K562 (cell line): ENCODE measurements around the gene POLR3G. TPM values are rescaled to one million over a fixed set of nuclear protein-coding genes. Genes with fewer than 3 reads are reported as not detected.

ENCODE experiments used
- ATAC-seq: fragments of 200-7000 bp; cut with Tn5 transposase; 3 replicates; pipeline ENCODE4 v1.9.1; 2020; ENCODE audit warnings: moderate library complexity
- BruUV-seq: library from RNA; stranded (reverse); fragments of 400-500 nt; replicated peaks from 2 replicates; lab custom pipeline; 2021; lab: Mats Ljungman, UMichigan
- CTCF ChIA-PET: fragments of 300-600 bp; formaldehyde crosslinking; extraction: SDS; loops from one replicate; lab custom pipeline; 2021; ENCODE audit warnings: low intra/inter-chr PET ratio; lab: Yijun Ruan, JAX
- POLR2A ChIA-PET: fragments of 300-600, 350-650 bp; sonication (Branson Sonifier 250); formaldehyde crosslinking; extraction: SDS; loops from one replicate; lab custom pipeline; 2021; ENCODE audit warnings: antibody characterized with exemption, inconsistent platforms; lab: Yijun Ruan, JAX
- DNase-seq, 4 experiments: peaks; one replicate each; pipeline versions ENCODE4 v3.0.0 to v3.0.0-alpha.2; 2011 to 2018; ENCODE audit warnings: low spot score in 3 of 4, mixed read lengths in 3 of 4; ENCODE audit errors: extremely low read depth in 1 of 4
- FAIRE-seq: peaks from 2 replicates; lab custom pipeline; 2011; peaks lifted over from hg19 to GRCh38; lab: Jason Lieb, UNC
- H2AFZ ChIP-seq: 2 replicates; pipeline ENCODE4 v1.6.0; 2011; ENCODE audit warnings: low read depth, low read length, control low read depth, inconsistent platforms
- H3K27ac ChIP-seq: fragments of 200-600 bp; 3 replicates; pipeline ENCODE4 v1.8.0; 2011; ENCODE audit warnings: low read depth, mild to moderate bottlenecking, control low read depth, inconsistent platforms, low read length, moderate library complexity, mixed read lengths; ENCODE audit errors: extremely low read depth
- H3K27me3 ChIP-seq, 2 experiments: fragments of 300-600 bp in 1 of 2; 2 replicates in 1 of 2; 3 replicates in 1 of 2; pipeline versions ENCODE4 v1.6.0 to v1.8.0; 2011; ENCODE audit warnings: inconsistent platforms in 2 of 2, low read length in 2 of 2, mild to moderate bottlenecking in 1 of 2, mixed read lengths in 1 of 2, moderate library complexity in 1 of 2; ENCODE audit not compliant: control insufficient read depth in 2 of 2, insufficient read depth in 2 of 2
- H3K36me3 ChIP-seq: fragments of 300-600 bp; 3 replicates; pipeline ENCODE4 v1.8.0; 2011; ENCODE audit warnings: mild to moderate bottlenecking, low read length, inconsistent platforms; ENCODE audit not compliant: control insufficient read depth, insufficient read depth
- H3K4me1 ChIP-seq, 2 experiments: fragments of 200-600 bp in 1 of 2; replicated peaks in 1 of 2; 2 replicates in 1 of 2; 3 replicates in 1 of 2; pipeline versions ENCODE4 v1.5.1 to v1.8.0; 2011; ENCODE audit warnings: inconsistent platforms in 2 of 2, low read length in 2 of 2, mild to moderate bottlenecking in 1 of 2, mixed read lengths in 1 of 2, moderate library complexity in 1 of 2; ENCODE audit not compliant: control insufficient read depth in 2 of 2, insufficient read depth in 2 of 2
- H3K4me2 ChIP-seq: 2 replicates; pipeline ENCODE4 v1.6.1; 2011; ENCODE audit warnings: low read length, control low read depth, inconsistent platforms, mixed read lengths; ENCODE audit not compliant: insufficient read depth
- H3K4me3 ChIP-seq: fragments of 200-600 bp; sonication (generic), shearing (Covaris generic); 2 replicates; pipeline ENCODE4 v1.5.1; 2016; ENCODE audit warnings: control low read depth, inconsistent platforms
- H3K79me2 ChIP-seq: fragments of 200-600 bp; 3 replicates; pipeline ENCODE4 v1.8.0; 2011; ENCODE audit warnings: low read length, inconsistent platforms; ENCODE audit not compliant: control insufficient read depth, insufficient read depth
- H3K9ac ChIP-seq, 2 experiments: 2 replicates each; pipeline versions ENCODE4 v1.6.0 to v1.6.1; 2011; ENCODE audit warnings: low read depth in 2 of 2, low read length in 2 of 2, control low read depth in 1 of 2, inconsistent platforms in 1 of 2, mild to moderate bottlenecking in 1 of 2, mixed read lengths in 1 of 2; ENCODE audit not compliant: insufficient read depth in 1 of 2
- H3K9me1 ChIP-seq: one replicate; pipeline ENCODE4 v1.6.0; 2011; ENCODE audit warnings: inconsistent platforms, mild to moderate bottlenecking, low read length, moderate library complexity; ENCODE audit not compliant: control insufficient read depth, insufficient read depth
- H3K9me3 ChIP-seq: replicated peaks from 2 replicates; pipeline ENCODE4 v1.5.1; 2011; ENCODE audit warnings: low read depth, low read length, inconsistent platforms; ENCODE audit not compliant: control insufficient read depth, insufficient read depth
- H4K20me1 ChIP-seq: replicated peaks from 2 replicates; pipeline ENCODE4 v1.6.1; 2011; ENCODE audit warnings: low read length, inconsistent platforms, mixed read lengths; ENCODE audit not compliant: control insufficient read depth, insufficient read depth
- BCOR ChIP-seq: fragments of 450-650 bp; IDR thresholded peaks from 2 replicates; pipeline ENCODE4 v1.6.1; 2016
- CCNT2 ChIP-seq: IDR thresholded peaks from 2 replicates; pipeline ENCODE4 v1.6.1; 2011; ENCODE audit warnings: borderline replicate concordance, low read depth, mild to moderate bottlenecking, moderate library complexity, mixed read lengths, low read length; ENCODE audit not compliant: insufficient read length; ENCODE audit errors: extremely low read depth
- HDGF ChIP-seq: fragments of 450-650 bp; IDR thresholded peaks from 2 replicates; pipeline ENCODE4 v1.6.1; 2016
- MAZ ChIP-seq, 2 experiments: fragments of 450-650 bp in 1 of 2; sonication (generic) in 1 of 2; formaldehyde crosslinking; IDR thresholded peaks in 1 of 2; conservative IDR thresholded peaks in 1 of 2; 2 replicates each; pipeline versions ENCODE4 v1.4.0 to v1.5.0; 2020; ENCODE audit warnings: mild to moderate bottlenecking in 1 of 2, missing genetic modification reagents in 1 of 2
- NFIC ChIP-seq: fragments of 450-650 bp; IDR thresholded peaks from 2 replicates; pipeline ENCODE4 v1.6.1; 2017; ENCODE audit warnings: mild to moderate bottlenecking, inconsistent platforms
- RFX7 ChIP-seq: fragments of 250-450 bp; sonication (Bioruptor Pico); IDR thresholded peaks from 2 replicates; pipeline ENCODE4 v1.5.1; 2021; ENCODE audit warnings: mild to moderate bottlenecking
- ZBTB43 ChIP-seq: sonication (generic); formaldehyde crosslinking; IDR thresholded peaks from 2 replicates; pipeline ENCODE4 v1.8.0; 2023; ENCODE audit warnings: mild to moderate bottlenecking, missing genetic modification reagents
- WGBS: fragments of 100-300 bp; shearing (Covaris generic); methylation state at CpG from one replicate; pipeline ENCODE4 v1.1.6; 2016; ENCODE audit warnings: low coverage, mixed read lengths; ENCODE audit not compliant: insufficient coverage; ENCODE audit errors: missing lambda C conversion rate; 5-methylcytosine and 5-hydroxymethylcytosine counted together
- in situ Hi-C: fragments of 300-500 bp; cut with MboI; formaldehyde crosslinking; loops from 4 replicates; pipeline ENCODE4 v1.15.0; 2018; ENCODE audit warnings: inconsistent platforms, mixed read lengths
- intact Hi-C: fragments of 100-400 bp; cut with micrococcal nuclease; formaldehyde crosslinking; loops from 2 replicates; pipeline ENCODE4 v1.14.2; 2022
- polyA plus RNA-seq, 8 experiments: library from polyadenylated mRNA; depleted of rRNA in 4 of 8; stranded (reverse) in 5 of 8; unstranded in 3 of 8; fragments of >200 nt; fragmentation: Nextera tagmentation in 2 of 8; fragmentation: Illumina TruSeq in 1 of 8; extraction: Ambion mirVana in 2 of 8; extraction: Trizol in 1 of 8; gene quantifications; 2 replicates each; pipeline versions ENCODE4 v1.2.1 to v1.2.3, GENCODE V29; 2011 to 2014; ENCODE audit warnings: inconsistent platforms in 1 of 8, missing spikeins in 1 of 8
- total RNA-seq, 7 experiments: library from RNA; depleted of rRNA in 6 of 7; stranded (reverse); fragments of >200 nt in 6 of 7; fragmentation: Illumina TruSeq in 2 of 7; extraction: Trizol in 2 of 7; gene quantifications; 2 replicates each; pipeline versions ENCODE4 v1.2.1 to v1.2.3, GENCODE V29; 2011 to 2021; ENCODE audit warnings: low replicate concordance in 1 of 7
- TF ChIP-seq, protein P1 (sequence below): fragments of 450-650 bp; formaldehyde crosslinking; IDR thresholded peaks from 2 replicates; pipeline ENCODE4 v1.4.0; 2020; ENCODE audit warnings: mild to moderate bottlenecking, mixed read lengths
- TF ChIP-seq, protein P2 (sequence below), 2 experiments: fragments of 450-650 bp in 1 of 2; sonication (generic) in 1 of 2; formaldehyde crosslinking; conservative IDR thresholded peaks; 2 replicates each; pipeline versions ENCODE4 v1.4.0 to v1.8.1; 2020 to 2022; ENCODE audit warnings: mild to moderate bottlenecking in 1 of 2, missing genetic modification reagents in 1 of 2

The POLR3G gene
- total and polyA plus RNA-seq, 9 of the 15 experiments (the other 6 are each of a cell fraction or from before 2014, with no cell fraction given), result 39.0 to 111 (median 59.0) TPM

- ATAC-seq, result no peak
- in situ Hi-C loops, result no loop called here
- POLR2A ChIA-PET, result interaction anchor here (0.6 kb wide), 1 partner anchor 212 kb away, joined by 4 read pairs; no protein-coding TSS in a partner anchor
- H3K27me3 ChIP-seq, result no peaks in the 10 kb centered on the region
- no peak overlapping the region for H2AFZ ChIP-seq
- no peaks in the 10 kb centered on the region for H4K20me1 ChIP-seq
- H3K79me2 ChIP-seq, result no peaks in the 10 kb centered on the region
- no TSS peak for BruUV-seq
- no peaks in the 10 kb centered on the region for H3K9me1 ChIP-seq
- H3K27ac ChIP-seq, result no peak overlapping the region
- no peak overlapping the region for H3K9ac ChIP-seq
- no peak overlapping the region for H3K4me2 ChIP-seq
- CTCF ChIA-PET, result no interaction called here
- FAIRE-seq, result no peak
- 68% methylated on average over 3 of the region's 3 CpGs for WGBS
- TF ChIP-seq, protein P1, sequence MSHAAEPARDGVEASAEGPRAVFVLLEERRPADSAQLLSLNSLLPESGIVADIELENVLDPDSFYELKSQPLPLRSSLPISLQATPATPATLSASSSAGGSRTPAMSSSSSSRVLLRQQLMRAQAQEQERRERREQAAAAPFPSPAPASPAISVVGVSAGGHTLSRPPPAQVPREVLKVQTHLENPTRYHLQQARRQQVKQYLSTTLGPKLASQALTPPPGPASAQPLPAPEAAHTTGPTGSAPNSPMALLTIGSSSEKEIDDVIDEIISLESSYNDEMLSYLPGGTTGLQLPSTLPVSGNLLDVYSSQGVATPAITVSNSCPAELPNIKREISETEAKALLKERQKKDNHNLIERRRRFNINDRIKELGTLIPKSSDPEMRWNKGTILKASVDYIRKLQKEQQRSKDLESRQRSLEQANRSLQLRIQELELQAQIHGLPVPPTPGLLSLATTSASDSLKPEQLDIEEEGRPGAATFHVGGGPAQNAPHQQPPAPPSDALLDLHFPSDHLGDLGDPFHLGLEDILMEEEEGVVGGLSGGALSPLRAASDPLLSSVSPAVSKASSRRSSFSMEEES, result no peak
- no peaks in the 10 kb centered on the region for H3K9me3 ChIP-seq
- no peak overlapping the region for H3K4me3 ChIP-seq
- peaks cover 65% of the 10 kb centered on the region for H3K36me3 ChIP-seq
- DNase-seq, result no peak
- intact Hi-C loops, result no loop called here
- no peaks in the 10 kb centered on the region for H3K4me1 ChIP-seq
These were observed 39.9 kb downstream of the POLR3G start for GRCh38 chr5:90514520-90514919.

GRCh38 chr5:90518661-90519060 is 44.0 kb downstream of the POLR3G start:
- Histone ChIP-seq H3K4me3 (no peak overlapping the region), H3K4me2 (no peak overlapping the region), H3K4me1 (no peaks in the 10 kb centered on the region), H3K9me1 (no peaks in the 10 kb centered on the region), H2AFZ (no peak overlapping the region), H3K9me3 (no peaks in the 10 kb centered on the region), H3K79me2 (peaks cover 7% of the 10 kb centered on the region; the same call in 1 of the 3 replicates), H3K9ac (no peak overlapping the region), H4K20me1 (no peaks in the 10 kb centered on the region), H3K27ac (no peak overlapping the region), H3K27me3 (no peaks in the 10 kb centered on the region), H3K36me3 (peaks cover 75% of the 10 kb centered on the region)
- ChIA-PET CTCF (no interaction called here), POLR2A (interaction anchor here (0.8 to 1.0 kb wide), 3 partner anchors 8 to 18 kb away, joined by 3 to 4 read pairs (median 3); no protein-coding TSS in a partner anchor)
- no TSS peak for BruUV-seq
- ATAC-seq, result no peak; the same call in 2 of the 3 replicates
- FAIRE-seq, result no peak
- TF ChIP-seq RFX7, result no peak
- TF ChIP-seq CCNT2, result no peak
- TF ChIP-seq, protein P2, sequence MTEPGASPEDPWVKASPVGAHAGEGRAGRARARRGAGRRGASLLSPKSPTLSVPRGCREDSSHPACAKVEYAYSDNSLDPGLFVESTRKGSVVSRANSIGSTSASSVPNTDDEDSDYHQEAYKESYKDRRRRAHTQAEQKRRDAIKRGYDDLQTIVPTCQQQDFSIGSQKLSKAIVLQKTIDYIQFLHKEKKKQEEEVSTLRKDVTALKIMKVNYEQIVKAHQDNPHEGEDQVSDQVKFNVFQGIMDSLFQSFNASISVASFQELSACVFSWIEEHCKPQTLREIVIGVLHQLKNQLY (CRISPR knock-in tag; conservative IDR thresholded peaks at IDR 0.05), result no peak
- TF ChIP-seq ZBTB43 (CRISPR knock-in tag), result no peak
- TF ChIP-seq MAZ (CRISPR knock-in tag; conservative IDR thresholded peaks at IDR 0.05 in 1 of 2, IDR thresholded peaks at IDR 0.05 in 1 of 2), result no peak
- peak; percentile 38 for TF ChIP-seq NFIC
- no peak for TF ChIP-seq BCOR
- no peak for TF ChIP-seq HDGF
- in situ Hi-C loops, result no loop called here
- intact Hi-C loops, result no loop called here
- DNase-seq, result peak in 2 of 4 experiments; percentile 18 to 24
